ENCODE results near the gene SYNGAP1.
A peak's percentile ranks its signal among the peaks of the same experiment; 100 is the strongest.

The SYNGAP1 gene

DNA sequence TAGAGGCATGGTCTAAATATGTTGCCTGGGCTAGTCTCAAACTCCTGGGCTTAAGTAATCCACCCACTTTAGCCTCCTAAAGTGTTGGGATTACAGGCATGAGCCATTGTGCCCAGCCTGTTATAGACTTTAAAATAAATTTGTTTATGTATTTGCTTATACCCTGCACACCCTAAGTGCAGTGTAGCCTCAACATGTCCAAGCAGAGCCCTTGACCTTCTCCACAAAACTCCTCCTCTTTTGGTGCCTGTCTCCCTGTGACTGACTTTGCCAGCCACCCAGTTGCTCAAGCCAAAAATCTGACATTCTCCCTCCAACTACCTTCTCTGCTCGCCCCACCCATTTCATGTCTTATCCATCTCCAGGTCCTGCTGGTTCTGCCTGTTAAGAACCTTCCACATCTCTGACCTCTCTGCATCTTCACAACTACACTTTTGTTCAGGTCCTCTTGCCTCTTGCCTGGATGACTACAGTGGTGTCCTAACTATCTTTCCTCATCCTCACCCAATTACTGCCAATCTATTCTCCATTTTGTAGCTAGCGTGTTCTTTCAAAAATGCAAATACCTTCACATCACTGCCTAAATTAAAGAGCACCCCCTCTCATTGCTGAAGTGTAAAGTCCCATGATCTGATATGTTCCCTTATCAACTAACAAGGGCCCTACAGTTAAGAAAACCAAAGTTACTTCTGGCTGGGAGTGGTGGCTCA is 39.4 kb upstream of the SYNGAP1 start:
- H3K27ac ChIP-seq (ENCODE audit: low read length): no peak overlapping the region
- no peak overlapping the region for H3K9ac ChIP-seq (ENCODE audit: low read depth, low read length)
- DNase-seq (no peak), ATAC-seq (ENCODE audit: insufficient read depth, low read depth) (no peak)
- no peaks in the 10 kb centered on the region for H3K9me3 ChIP-seq (ENCODE audit: insufficient read depth, low read length, severe bottlenecking)
- no peaks in the 10 kb centered on the region for H3K4me1 ChIP-seq (ENCODE audit: insufficient read depth, low read length)
- H3K79me2 ChIP-seq (ENCODE audit: insufficient read depth, low read length): no peaks in the 10 kb centered on the region
- no peaks in the 10 kb centered on the region for H3K36me3 ChIP-seq (ENCODE audit: insufficient read depth, low read length)
- no peaks in the 10 kb centered on the region for H4K20me1 ChIP-seq (ENCODE audit: insufficient read depth, low read length)
- no peak overlapping the region for H3K4me2 ChIP-seq (ENCODE audit: insufficient read depth, low read length)
- no peak for TF ChIP-seq EZH2 (IDR thresholded peaks at IDR 0.05; ENCODE audit: borderline replicate concordance, low read depth, low read length, severe bottlenecking)
- TF ChIP-seq, protein P1, sequence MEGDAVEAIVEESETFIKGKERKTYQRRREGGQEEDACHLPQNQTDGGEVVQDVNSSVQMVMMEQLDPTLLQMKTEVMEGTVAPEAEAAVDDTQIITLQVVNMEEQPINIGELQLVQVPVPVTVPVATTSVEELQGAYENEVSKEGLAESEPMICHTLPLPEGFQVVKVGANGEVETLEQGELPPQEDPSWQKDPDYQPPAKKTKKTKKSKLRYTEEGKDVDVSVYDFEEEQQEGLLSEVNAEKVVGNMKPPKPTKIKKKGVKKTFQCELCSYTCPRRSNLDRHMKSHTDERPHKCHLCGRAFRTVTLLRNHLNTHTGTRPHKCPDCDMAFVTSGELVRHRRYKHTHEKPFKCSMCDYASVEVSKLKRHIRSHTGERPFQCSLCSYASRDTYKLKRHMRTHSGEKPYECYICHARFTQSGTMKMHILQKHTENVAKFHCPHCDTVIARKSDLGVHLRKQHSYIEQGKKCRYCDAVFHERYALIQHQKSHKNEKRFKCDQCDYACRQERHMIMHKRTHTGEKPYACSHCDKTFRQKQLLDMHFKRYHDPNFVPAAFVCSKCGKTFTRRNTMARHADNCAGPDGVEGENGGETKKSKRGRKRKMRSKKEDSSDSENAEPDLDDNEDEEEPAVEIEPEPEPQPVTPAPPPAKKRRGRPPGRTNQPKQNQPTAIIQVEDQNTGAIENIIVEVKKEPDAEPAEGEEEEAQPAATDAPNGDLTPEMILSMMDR (IDR thresholded peaks at IDR 0.05; ENCODE audit: borderline replicate concordance, extremely low read depth, low read length, poor library complexity, severe bottlenecking): no peak
- H3K27me3 ChIP-seq (ENCODE audit: insufficient read depth, low read length, poor library complexity): no peaks in the 10 kb centered on the region
- no peak overlapping the region for H3K4me3 ChIP-seq (ENCODE audit: low read depth in 1 of 2, low read length in 2 of 2)
- no peak overlapping the region for H2AFZ ChIP-seq (ENCODE audit: low read depth, low read length)

DNA sequence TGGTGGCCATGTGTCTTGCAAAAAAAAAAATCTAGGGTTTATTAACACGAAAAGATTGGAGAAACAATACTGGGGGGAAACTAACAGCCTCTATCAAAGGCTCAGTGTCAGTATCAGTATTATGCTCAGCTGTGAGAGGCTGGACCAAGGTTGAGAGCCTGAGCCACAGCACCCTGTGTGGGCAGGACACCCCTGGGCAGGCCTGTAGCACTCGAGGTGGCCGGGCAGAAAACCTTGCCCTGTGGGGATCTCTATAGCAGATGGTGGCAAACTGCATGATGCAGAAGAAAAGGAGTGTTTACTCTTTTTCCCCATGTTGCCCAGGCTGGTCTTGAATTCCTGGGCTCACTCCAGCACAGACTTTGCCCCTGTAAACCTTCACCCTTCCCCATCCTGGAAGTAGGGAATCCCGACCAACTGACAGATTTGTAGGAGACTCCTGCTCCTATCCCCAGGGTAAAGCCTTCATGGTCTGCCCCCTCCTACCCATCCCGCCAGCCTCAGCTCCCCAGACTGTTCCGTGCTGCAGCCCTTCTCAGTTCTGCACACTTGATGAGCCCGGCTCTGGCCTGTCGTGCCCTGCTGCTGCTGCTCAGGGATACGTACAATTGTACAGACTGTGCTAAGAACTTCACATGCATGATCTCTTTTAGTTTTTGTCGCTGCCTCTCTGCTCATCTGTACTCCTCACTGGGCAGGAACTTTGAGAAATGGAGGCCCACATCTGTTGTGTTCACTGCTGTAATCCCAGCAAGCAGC is 36.3 kb upstream of the SYNGAP1 start:
- Histone ChIP-seq H3K27ac (ENCODE audit: low read length) (no peak overlapping the region), H3K4me2 (ENCODE audit: insufficient read depth, low read length) (no peak overlapping the region), H2AFZ (ENCODE audit: low read depth, low read length) (no peak overlapping the region), H3K36me3 (ENCODE audit: insufficient read depth, low read length) (no peaks in the 10 kb centered on the region), H3K4me3 (ENCODE audit: low read depth in 1 of 2, low read length in 2 of 2) (no peak overlapping the region), H3K79me2 (ENCODE audit: insufficient read depth, low read length) (no peaks in the 10 kb centered on the region), H3K9ac (ENCODE audit: low read depth, low read length) (no peak overlapping the region), H3K27me3 (ENCODE audit: insufficient read depth, low read length, poor library complexity) (no peaks in the 10 kb centered on the region), H3K4me1 (ENCODE audit: insufficient read depth, low read length) (no peaks in the 10 kb centered on the region), H3K9me3 (ENCODE audit: insufficient read depth, low read length, severe bottlenecking) (no peaks in the 10 kb centered on the region), H4K20me1 (ENCODE audit: insufficient read depth, low read length) (no peaks in the 10 kb centered on the region)
- DNase-seq: no peak
- no peak for ATAC-seq (ENCODE audit: insufficient read depth, low read depth)
- TF ChIP-seq, protein P1 (IDR thresholded peaks at IDR 0.05; ENCODE audit: borderline replicate concordance, extremely low read depth, low read length, poor library complexity, severe bottlenecking): no peak
- TF ChIP-seq EZH2 (IDR thresholded peaks at IDR 0.05; ENCODE audit: borderline replicate concordance, low read depth, low read length, severe bottlenecking): no peak

DNA sequence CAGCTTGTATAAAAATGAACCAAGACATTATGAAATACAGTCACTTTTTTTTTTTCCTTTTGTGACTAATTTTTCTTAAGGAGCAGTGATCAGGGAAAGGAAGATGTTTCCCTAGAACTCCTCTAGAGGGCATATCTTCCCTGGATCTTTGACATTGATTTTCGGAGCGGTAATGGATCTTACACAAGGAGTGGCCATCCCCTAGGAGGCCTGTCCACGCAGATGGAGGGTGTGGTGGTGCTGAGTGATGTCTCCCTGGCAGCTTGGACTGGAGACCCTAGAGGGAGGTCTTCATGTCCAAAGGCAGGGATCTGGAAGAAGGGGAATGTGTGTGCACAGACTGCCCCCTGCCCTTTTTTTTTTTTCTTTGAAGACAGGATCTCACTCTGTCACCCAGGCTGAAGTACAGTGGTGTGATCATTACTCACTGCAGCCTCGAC is 35.3 kb upstream of the SYNGAP1 start:
- Histone ChIP-seq H3K4me3 (ENCODE audit: low read depth in 1 of 2, low read length in 2 of 2) (no peak overlapping the region), H3K79me2 (ENCODE audit: insufficient read depth, low read length) (no peaks in the 10 kb centered on the region), H3K27me3 (ENCODE audit: insufficient read depth, low read length, poor library complexity) (no peaks in the 10 kb centered on the region), H3K9me3 (ENCODE audit: insufficient read depth, low read length, severe bottlenecking) (no peaks in the 10 kb centered on the region), H3K9ac (ENCODE audit: low read depth, low read length) (no peak overlapping the region), H3K4me2 (ENCODE audit: insufficient read depth, low read length) (no peak overlapping the region), H3K4me1 (ENCODE audit: insufficient read depth, low read length) (no peaks in the 10 kb centered on the region), H2AFZ (ENCODE audit: low read depth, low read length) (no peak overlapping the region), H3K36me3 (ENCODE audit: insufficient read depth, low read length) (no peaks in the 10 kb centered on the region), H4K20me1 (ENCODE audit: insufficient read depth, low read length) (no peaks in the 10 kb centered on the region), H3K27ac (ENCODE audit: low read length) (no peak overlapping the region)
- TF ChIP-seq, protein P1 (IDR thresholded peaks at IDR 0.05; ENCODE audit: borderline replicate concordance, extremely low read depth, low read length, poor library complexity, severe bottlenecking): peak; percentile 15
- no peak for TF ChIP-seq EZH2 (IDR thresholded peaks at IDR 0.05; ENCODE audit: borderline replicate concordance, low read depth, low read length, severe bottlenecking)
- DNase-seq: no peak
- no peak for ATAC-seq (ENCODE audit: insufficient read depth, low read depth)

Measured in DND-41 (cell line).